Bronchial epithelial cell (primary cell): ENCODE data around the gene ALDH4A1. TPM values are rescaled to one million over a fixed set of nuclear protein-coding genes. Genes with fewer than 3 reads are reported as not detected.

Experiments
- DNase-seq: peaks from one replicate; pipeline ENCODE4 v3.0.0-alpha.2; 2010; ENCODE audit warnings: low read depth
- FAIRE-seq: peaks from 2 replicates; lab custom pipeline; 2011; peaks lifted over from hg19 to GRCh38; lab: Jason Lieb, UNC
- H3K27me3 ChIP-seq: 2 replicates; pipeline ENCODE4 v1.5.1; 2011; ENCODE audit warnings: low read length; ENCODE audit not compliant: control insufficient read depth, insufficient read depth
- H3K36me3 ChIP-seq: 2 replicates; pipeline ENCODE4 v1.5.1; 2011; ENCODE audit warnings: low read length; ENCODE audit not compliant: control insufficient read depth, insufficient read depth
- H3K4me3 ChIP-seq: 2 replicates; pipeline ENCODE4 v1.5.1; 2011; ENCODE audit warnings: mild to moderate bottlenecking, low read depth, low read length, control low read depth
- total RNA-seq: library from RNA; depleted of rRNA; stranded (reverse); fragments of >200 nt; gene quantifications from 2 replicates; pipeline ENCODE4 v1.2.1, GENCODE V29; 2014
- TF ChIP-seq, protein P1 (sequence below): IDR thresholded peaks from 2 replicates; pipeline ENCODE4 v1.5.1; 2011; ENCODE audit warnings: mild to moderate bottlenecking, moderate library complexity, low read length, control low read depth, inconsistent platforms; ENCODE audit not compliant: insufficient read depth, severe bottlenecking

The ALDH4A1 gene
- total RNA-seq, 1 donor from 2014 or later = 15.8 TPM

DNA sequence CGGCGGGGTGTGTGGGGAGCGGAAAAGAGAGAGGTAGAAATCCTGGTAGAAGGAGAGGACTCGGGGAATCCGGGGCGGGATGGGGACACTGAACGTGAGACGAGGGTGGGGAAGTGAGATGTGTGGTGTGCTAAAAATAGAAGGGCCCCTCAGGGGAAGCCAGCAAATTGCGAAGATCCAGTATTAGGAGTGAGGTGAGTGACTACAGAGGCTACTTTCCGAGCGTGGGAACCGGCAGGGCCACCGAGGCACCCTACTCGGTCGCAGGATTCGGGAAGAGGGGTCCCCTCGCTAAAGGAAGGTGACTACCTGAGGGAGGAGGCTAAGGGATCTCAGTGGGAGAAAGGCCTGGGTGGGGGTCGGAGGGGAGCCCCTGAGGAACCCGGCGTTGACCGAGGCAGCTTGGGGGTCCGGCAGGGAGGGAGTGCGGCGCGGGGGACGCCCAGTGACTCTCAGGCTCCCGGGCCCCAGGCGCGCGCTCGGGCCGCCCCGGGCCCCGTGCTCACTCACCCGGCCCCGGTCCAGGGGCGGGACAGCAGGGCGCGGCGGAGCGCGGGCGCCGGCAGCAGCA lies 318 bp downstream of the ALDH4A1 start:
- TF ChIP-seq, protein P1, sequence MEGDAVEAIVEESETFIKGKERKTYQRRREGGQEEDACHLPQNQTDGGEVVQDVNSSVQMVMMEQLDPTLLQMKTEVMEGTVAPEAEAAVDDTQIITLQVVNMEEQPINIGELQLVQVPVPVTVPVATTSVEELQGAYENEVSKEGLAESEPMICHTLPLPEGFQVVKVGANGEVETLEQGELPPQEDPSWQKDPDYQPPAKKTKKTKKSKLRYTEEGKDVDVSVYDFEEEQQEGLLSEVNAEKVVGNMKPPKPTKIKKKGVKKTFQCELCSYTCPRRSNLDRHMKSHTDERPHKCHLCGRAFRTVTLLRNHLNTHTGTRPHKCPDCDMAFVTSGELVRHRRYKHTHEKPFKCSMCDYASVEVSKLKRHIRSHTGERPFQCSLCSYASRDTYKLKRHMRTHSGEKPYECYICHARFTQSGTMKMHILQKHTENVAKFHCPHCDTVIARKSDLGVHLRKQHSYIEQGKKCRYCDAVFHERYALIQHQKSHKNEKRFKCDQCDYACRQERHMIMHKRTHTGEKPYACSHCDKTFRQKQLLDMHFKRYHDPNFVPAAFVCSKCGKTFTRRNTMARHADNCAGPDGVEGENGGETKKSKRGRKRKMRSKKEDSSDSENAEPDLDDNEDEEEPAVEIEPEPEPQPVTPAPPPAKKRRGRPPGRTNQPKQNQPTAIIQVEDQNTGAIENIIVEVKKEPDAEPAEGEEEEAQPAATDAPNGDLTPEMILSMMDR = no peak
- DNase-seq = no peak
- Histone ChIP-seq H3K27me3 (no peaks in the 10 kb centered on the region), H3K36me3 (peaks cover under 1% of the 10 kb centered on the region), H3K4me3 (peak overlapping the region; percentile 73)
- no peak for FAIRE-seq

DNA sequence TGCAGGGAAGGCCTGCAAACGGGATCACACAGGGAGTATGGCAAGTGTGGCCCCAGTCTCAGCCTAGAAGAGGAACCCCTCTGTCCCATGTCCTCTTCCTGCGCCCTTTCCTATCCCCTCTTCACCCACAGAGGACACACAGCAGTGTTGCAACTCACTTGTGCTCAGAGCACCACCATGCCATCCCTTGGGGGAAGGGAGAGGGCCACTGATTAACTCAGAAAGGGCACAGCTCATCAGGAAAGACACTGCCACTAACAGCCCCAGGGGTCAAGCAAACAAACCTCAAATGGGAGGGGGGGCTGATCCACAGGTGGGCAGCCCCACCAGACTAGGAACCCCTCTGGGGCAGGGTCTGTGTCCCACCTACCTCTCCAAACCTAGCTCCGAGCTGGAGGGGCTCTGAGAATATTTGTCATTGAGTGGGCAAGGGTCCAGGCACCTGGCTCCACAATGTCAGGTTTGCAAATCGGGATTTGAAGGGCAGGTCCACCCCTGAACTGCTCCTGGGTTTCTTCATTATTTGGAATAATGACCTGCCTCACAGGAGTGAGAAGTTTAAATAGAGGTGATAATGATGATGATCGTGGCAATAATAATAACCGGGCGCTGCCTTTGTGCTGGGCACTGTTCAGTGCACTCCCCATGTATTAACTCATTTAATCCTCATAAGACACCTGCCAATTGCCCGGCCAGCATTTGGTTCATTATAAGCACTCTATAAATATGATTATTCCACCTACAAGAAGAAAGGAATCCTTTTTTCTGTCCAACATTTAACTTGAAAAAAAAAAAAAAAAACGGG lies 1.0 kb downstream of the ALDH4A1 start:
- Histone ChIP-seq H3K36me3 (no peaks in the 10 kb centered on the region), H3K4me3 (peak overlapping the region; percentile 73), H3K27me3 (no peaks in the 10 kb centered on the region)
- DNase-seq = no peak
- TF ChIP-seq, protein P1 = no peak
- no peak for FAIRE-seq

GRCh38 chr1:18900303-18900841 lies 2.0 kb downstream of the ALDH4A1 start:
- TF ChIP-seq, protein P1 = no peak

GRCh38 chr1:18899363-18900049 lies 2.8 kb downstream of the ALDH4A1 start:
- Histone ChIP-seq H3K36me3 (no peaks in the 10 kb centered on the region), H3K4me3 (no peak overlapping the region), H3K27me3 (no peaks in the 10 kb centered on the region)
- DNase-seq (peak; percentile 69), FAIRE-seq (no peak)
- TF ChIP-seq, protein P1 = no peak

More at GRCh38 chr1:18900303-18900841, 2.0 kb downstream of the ALDH4A1 start:
- no peak for DNase-seq
- FAIRE-seq = peak; percentile 36
- Histone ChIP-seq H3K4me3 (no peak overlapping the region), H3K27me3 (no peaks in the 10 kb centered on the region), H3K36me3 (no peaks in the 10 kb centered on the region)

GRCh38 chr1:18898567-18898966 lies 3.8 kb downstream of the ALDH4A1 start:
- TF ChIP-seq, protein P1 = no peak
- Histone ChIP-seq H3K27me3 (no peaks in the 10 kb centered on the region), H3K36me3 (no peaks in the 10 kb centered on the region), H3K4me3 (no peak overlapping the region)
- DNase-seq = no peak
- FAIRE-seq = no peak
